ENCODE results near the gene VKORC1L1.
A peak's percentile ranks its signal among the peaks of the same experiment; 100 is the strongest.
"Not testable (repeated sequence)": the region's sequence is repeated elsewhere in the genome, so short reads cannot be mapped to it uniquely, and the experiment has no call there.

The VKORC1L1 gene

DNA sequence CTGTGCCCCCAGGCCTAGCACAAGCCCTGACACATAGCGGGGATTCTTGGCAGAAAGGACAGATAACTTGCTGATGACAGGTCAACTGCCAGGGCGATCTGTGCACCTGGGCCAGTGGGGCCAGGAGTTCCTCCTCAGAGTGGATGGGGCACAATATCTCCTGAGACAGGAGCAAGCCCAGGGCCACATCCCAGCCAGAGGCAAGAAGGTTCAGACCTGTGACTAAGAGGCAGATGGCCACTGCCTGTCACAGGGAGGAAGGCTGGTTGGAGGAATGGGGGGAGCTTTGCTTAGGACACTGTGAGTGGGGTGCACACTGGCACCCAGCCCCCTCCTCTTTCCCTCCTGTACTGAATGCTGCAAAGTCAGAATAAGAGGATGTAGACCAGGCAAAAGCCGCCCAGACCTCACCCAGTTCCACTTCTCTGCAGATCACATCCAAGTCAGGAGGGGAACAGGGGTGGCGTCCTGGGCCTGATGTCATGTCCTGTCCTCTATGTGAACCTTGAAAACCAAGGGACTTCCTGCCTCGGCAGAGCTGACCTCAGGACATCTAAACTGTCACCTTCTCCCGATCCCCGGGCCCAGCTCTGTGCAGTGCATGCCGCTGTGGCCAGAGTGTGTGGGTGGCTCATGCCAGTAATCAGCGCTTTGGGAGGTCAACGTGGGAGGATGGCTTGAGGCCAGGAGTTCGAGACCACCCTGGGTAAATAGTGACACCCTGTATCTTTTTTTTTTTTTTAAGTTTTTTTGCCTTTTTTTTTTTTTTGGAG lies 107.8 kb downstream of the VKORC1L1 start:
- peak; percentile 70 for DNase-seq

- peak; percentile 95 for DNase-seq
These were observed 109.3 kb downstream of the VKORC1L1 start, which contains the start of gene GUSB for GRCh38 chr7:65981965-65982792. GUSB (minus strand) TSS chr7:65982213; CDS start chr7:65982183, 30 bp downstream.

- DNase-seq = no peak
These were observed 111.2 kb downstream of the VKORC1L1 start for GRCh38 chr7:65983965-65984658.

DNA sequence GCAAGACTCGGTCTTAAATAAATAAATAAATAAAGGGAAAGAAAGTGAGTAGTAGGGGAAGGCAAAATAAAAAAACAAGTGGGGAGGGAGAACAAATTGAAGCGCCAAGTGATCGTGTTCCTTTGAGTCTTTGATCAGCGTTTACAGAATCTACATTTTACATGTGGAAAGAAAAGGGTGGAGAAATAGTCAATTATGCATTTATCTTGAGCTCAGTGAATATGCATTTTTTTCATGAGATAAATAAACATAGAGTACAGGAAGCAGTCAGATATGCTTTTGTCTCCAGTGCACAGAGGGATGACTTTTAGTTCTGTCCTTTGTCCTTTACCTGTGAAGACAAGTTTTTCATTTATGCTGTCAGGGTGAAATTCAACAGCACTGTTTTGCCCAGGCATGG lies 115.2 kb downstream of the VKORC1L1 start:
- no peak for DNase-seq

GRCh38 chr7:65988503-65988902 lies 115.6 kb downstream of the VKORC1L1 start:
- not testable (repeated sequence) for DNase-seq

- DNase-seq = no peak
These were observed 116.8 kb downstream of the VKORC1L1 start for GRCh38 chr7:65989694-65990080.

- DNase-seq = not testable (repeated sequence)
These were observed 119.0 kb downstream of the VKORC1L1 start for GRCh38 chr7:65991829-65992228.

DNA sequence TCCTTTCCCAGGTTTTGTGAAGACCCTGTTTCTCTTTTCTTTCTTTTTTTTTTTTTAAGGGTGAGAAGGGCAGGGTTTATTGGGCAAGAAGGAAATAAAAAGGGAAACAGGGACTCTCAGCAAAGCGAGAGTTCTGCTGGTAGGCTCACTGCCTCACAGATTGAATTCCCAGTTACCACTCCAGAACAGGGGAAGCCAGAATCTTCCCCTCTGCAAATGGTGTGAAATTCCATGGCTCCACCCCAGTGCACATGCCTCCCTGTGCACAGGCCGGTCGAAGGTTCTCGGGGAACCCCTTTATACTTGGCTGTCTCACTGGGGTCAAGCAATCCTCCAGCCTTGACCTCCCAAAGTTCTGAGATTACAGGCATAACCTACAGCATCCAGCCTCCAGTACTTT lies 119.7 kb downstream of the VKORC1L1 start:
- DNase-seq = no peak

DNA sequence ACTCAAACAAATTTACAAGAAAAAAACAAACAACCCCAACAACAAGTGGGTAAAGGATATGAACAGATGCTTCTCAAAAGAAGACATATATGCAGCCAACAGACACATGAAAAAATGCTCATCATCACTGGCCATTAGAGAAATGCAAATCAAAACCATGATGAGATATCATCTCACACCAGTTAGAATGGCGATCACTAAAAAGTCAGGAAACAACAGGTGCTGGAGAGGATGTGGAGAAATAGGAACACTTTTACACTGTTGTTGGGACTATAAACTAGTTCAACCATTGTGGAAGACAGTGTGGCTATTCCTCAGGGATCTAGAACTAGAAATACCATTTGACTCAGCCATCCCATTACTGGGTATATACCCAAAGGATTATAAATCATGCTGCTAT lies 122.1 kb downstream of the VKORC1L1 start:
- DNase-seq = not testable (repeated sequence)

DNA sequence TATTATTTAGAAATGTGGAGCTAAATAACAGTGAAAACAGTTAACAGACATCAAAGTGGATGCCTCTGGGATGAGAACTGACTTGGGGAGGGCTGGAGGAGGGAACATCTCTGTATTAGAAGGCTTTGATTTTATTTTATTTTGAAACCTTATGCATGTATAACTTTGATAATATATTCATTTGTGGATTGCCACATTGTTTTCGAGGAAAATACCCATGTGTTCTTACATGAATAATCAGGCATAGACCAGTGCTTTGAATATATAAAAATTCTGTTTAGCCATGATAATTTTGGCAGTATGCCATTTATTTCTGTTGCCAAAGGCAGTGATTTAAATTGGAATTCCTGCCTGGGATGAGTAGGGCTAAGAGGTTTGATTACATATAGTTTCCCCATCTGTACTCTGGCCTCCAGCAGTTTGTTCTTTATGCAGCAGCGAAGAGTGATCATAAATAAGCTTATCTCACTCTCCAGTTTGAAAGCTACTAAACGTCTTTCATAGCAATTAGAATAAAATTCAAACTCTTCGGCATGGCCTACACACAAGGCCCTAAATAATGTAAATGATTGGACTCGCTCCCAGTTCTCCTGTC lies 128.0 kb downstream of the VKORC1L1 start:
- not testable (repeated sequence) for DNase-seq

DNA sequence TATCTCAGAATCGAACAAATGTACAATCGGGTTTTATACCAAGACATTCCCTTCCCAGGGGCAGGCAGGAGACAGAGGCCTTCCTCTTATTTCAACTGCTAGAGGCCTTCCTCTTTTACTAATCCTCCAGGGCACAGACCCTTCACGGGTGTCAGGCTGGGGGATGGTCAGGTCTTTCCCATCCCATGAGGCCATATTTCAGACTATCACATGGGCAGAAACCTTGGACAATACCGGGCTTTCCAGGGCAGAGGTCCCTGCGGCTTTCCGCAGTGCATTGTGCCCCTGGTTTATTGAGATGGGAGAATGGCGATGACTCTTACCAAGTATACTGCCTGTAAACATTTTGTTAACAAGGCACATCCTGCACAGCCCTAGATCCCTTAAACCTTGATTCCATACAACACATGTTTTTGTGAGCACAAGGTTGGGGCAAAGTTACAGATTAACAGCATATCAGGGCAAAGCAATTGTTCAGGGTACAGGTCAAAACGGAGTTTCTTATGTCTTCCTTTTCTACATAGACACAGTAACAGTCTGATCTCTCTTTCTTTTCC lies 132.3 kb downstream of the VKORC1L1 start:
- DNase-seq = not testable (repeated sequence)

DNA sequence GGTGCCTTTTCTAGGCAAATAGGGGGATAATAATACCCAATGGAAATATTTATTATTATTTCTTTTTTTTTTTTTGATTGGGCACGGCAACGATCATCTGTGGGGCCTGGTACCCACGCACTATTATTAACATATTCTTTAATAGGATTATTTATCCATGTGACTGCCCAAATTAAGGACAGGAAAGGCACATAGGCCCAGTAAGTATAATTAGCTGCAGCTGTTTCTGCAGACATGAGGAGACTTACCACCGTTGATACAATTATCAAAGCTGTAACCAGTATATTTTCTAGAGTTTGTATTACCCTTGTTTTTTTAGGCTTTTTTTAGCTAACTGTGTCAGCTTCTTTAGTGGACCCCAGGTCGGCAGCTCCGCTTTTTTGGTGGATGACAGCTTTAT lies 134.4 kb downstream of the VKORC1L1 start:
- DNase-seq = no peak
